ENCODE results near the gene CACHD1.
"Not testable (repeated sequence)": the region's sequence is repeated elsewhere in the genome, so short reads cannot be mapped to it uniquely, and the experiment has no call there.

Gene CACHD1

GRCh38 chr1:64498325-64498724 lies 28.4 kb downstream of the CACHD1 start:
- no peak for DNase-seq

GRCh38 chr1:64499011-64499410 lies 29.1 kb downstream of the CACHD1 start:
- no peak for DNase-seq

- DNase-seq, result no peak
Measured at GRCh38 chr1:64499966-64500365, 30.0 kb downstream of the CACHD1 start.

GRCh38 chr1:64502083-64502482 lies 32.2 kb downstream of the CACHD1 start:
- no peak for DNase-seq

GRCh38 chr1:64502931-64503330 lies 33.0 kb downstream of the CACHD1 start:
- DNase-seq, result no peak

GRCh38 chr1:64505232-64505943 lies 35.5 kb downstream of the CACHD1 start:
- peak in 2 of 3 experiments; percentile 63 to 76 for DNase-seq

- DNase-seq, result peak; percentile 79 to 97 (median 90)
Measured at GRCh38 chr1:64505944-64506655, 36.2 kb downstream of the CACHD1 start.

GRCh38 chr1:64508629-64509028 lies 38.7 kb downstream of the CACHD1 start:
- DNase-seq, result no peak

GRCh38 chr1:64511044-64511443 lies 41.1 kb downstream of the CACHD1 start:
- DNase-seq, result no peak

- not testable (repeated sequence) for DNase-seq
Measured at GRCh38 chr1:64512206-64512605, 42.3 kb downstream of the CACHD1 start.

- no peak for DNase-seq
Measured at GRCh38 chr1:64513545-64513944, 43.6 kb downstream of the CACHD1 start.

GRCh38 chr1:64514197-64514765 lies 44.4 kb downstream of the CACHD1 start:
- DNase-seq, result peak in 1 of 3 experiments; percentile 18

- DNase-seq, result peak in 1 of 3 experiments; percentile 11
Measured at GRCh38 chr1:64515427-64515826, 45.5 kb downstream of the CACHD1 start.

GRCh38 chr1:64516301-64516700 lies 46.4 kb downstream of the CACHD1 start:
- no peak for DNase-seq

GRCh38 chr1:64516803-64517568 lies 47.1 kb downstream of the CACHD1 start:
- DNase-seq, result no peak

GRCh38 chr1:64517640-64518039 lies 47.7 kb downstream of the CACHD1 start:
- DNase-seq, result no peak

GRCh38 chr1:64518692-64519481 lies 49.0 kb downstream of the CACHD1 start:
- DNase-seq, result no peak

- no peak for DNase-seq
Measured at GRCh38 chr1:64519901-64520300, 50.0 kb downstream of the CACHD1 start.

- no peak for DNase-seq
Measured at GRCh38 chr1:64522740-64523139, 52.8 kb downstream of the CACHD1 start.

GRCh38 chr1:64523413-64524337 lies 53.7 kb downstream of the CACHD1 start:
- DNase-seq, result no peak

- DNase-seq, result no peak
Measured at GRCh38 chr1:64524614-64525013, 54.7 kb downstream of the CACHD1 start.
